ENCODE measurements around the gene PREX1. TPM values are rescaled to one million over a fixed set of nuclear protein-coding genes. Genes with fewer than 3 reads are reported as not detected.

Gene PREX1
- total RNA-seq, 2 experiments from 2014 or later, result 82.8 to 86.5 TPM

- POLR2A ChIA-PET, result no interaction called here
Measured at GRCh38 chr20:48736231-48736630, 91.6 kb downstream of the PREX1 start.

DNA sequence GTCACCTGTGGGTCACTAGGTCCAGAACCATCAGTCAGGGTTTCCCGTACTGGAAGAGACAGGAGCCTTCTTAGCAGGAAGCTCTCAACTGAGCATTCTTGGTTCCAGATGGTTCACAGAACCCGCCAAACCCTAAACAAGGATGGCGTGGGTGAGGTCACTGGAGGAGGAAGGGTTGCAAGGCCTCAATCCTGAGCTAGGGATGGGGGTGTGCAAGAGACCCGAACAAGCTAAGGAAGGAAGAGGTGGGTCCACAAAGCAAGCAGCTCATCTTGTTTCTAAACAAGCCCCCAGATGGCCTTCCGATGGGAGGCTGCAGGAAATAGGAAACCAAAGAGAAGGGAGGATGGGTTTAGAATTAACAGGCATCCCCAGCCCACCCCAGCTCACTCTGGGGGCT lies 92.7 kb downstream of the PREX1 start:
- POLR2A ChIA-PET, result interaction anchor here (0.6 to 0.9 kb wide), 2 partner anchors 25 to 1163 kb away, joined by 3 to 5 read pairs; no protein-coding TSS in a partner anchor
- CTCF ChIA-PET, result interaction anchor here (0.6 to 1.3 kb wide), 3 partner anchors 8 to 1057 kb away, joined by 3 read pairs; no protein-coding TSS in a partner anchor

More at GRCh38 chr20:48736231-48736630, 91.6 kb downstream of the PREX1 start:
- CTCF ChIA-PET, result interaction anchor here (1.3 kb wide), 1 partner anchor 9 kb away, joined by 3 read pairs; no protein-coding TSS in a partner anchor

GRCh38 chr20:48734104-48734749 lies 93.6 kb downstream of the PREX1 start:
- ChIA-PET CTCF (interaction anchor here (0.6 kb wide), 1 partner anchor 56 kb away, joined by 3 read pairs; no protein-coding TSS in a partner anchor), POLR2A (no interaction called here)

DNA sequence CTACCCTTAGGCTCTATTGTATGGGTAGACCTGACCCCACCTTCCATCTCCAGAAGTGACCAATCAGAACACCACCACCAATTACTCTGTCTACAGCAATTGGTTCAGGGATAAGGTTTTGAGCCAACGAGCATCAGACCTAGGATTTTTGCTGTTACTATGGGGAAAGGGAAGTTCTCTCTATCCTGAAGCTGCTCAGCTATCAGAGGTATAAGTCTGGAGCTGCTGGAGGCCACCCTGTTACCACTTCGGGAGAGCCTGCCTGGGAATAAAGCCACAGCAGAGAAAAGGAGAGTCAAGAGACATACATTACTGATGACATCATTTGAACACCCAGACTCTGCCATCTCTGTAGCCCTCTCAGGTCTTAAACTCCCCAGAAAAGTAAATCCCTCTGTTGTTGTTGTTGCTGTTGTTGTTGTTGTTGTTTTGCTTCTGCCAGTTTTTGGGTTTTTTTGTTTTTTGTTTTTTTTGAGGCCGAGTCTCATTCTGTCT lies 94.5 kb downstream of the PREX1 start:
- POLR2A ChIA-PET, result no interaction called here
- CTCF ChIA-PET, result no interaction called here

DNA sequence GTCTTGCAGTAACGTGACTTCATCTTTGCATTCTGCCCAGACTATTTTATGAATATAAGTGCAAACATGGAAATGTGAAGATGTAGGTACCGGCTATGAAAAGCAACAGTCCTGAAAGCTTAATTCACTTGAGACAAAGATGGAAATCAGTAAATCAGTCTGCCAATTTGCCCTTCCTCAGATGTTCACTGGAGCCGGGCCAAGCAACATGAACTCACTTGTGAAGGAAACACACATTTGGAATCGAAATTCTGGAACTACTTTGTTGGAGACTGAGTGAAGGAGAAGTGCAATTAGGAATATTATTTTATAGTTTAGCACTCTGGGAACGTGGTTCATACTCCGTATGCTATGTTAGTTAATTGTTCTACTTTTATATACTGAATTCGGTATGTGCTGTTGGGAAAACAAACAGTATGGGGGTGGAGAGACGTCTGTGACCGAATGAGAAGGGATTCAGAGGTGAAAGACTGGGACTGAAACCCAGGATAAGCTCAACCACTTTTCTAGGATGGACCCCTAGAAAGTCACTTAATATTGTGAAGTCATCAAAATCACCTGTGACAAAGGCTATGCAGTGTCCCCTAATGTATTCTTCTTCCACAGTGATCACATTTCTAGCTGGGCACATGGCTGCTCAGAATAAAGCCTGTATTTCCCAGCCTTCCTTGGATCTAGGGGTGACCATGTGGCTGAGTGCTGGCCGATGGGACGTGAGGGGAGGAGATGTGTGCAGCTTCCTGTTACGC lies 95.5 kb downstream of the PREX1 start:
- POLR2A ChIA-PET, result no interaction called here
- CTCF ChIA-PET, result no interaction called here

DNA sequence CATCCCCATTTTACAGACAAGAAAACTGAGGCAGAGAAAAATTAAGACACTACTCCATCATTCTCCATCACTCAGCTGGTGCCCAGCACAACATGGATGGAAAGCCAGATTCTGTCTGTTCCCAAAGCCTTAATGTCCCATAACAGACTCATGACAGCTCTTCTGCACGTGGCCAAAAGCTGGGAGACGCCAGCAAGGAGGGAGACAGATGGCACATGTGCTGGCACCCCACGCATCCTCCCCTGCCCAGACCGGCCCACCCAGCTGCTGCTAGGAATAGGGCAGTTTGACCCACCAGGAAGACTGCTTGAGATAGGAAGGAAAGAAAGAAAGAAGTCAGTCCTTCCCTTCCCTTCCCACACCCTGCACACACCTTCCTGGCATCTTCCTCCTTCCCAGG lies 96.3 kb downstream of the PREX1 start:
- ChIA-PET CTCF (interaction anchor here (1.0 kb wide), 1 partner anchor 14 kb away, joined by 3 read pairs; no protein-coding TSS in a partner anchor), POLR2A (no interaction called here)

GRCh38 chr20:48730977-48731376 lies 96.8 kb downstream of the PREX1 start:
- POLR2A ChIA-PET, result interaction anchor here (0.9 kb wide), 1 partner anchor 8 kb away, joined by 3 read pairs; no protein-coding TSS in a partner anchor
- CTCF ChIA-PET, result interaction anchor here (1.0 kb wide), 1 partner anchor 14 kb away, joined by 3 read pairs; no protein-coding TSS in a partner anchor

- ChIA-PET POLR2A (no interaction called here), CTCF (no interaction called here)
Measured at GRCh38 chr20:48729538-48729937, 98.3 kb downstream of the PREX1 start.

DNA sequence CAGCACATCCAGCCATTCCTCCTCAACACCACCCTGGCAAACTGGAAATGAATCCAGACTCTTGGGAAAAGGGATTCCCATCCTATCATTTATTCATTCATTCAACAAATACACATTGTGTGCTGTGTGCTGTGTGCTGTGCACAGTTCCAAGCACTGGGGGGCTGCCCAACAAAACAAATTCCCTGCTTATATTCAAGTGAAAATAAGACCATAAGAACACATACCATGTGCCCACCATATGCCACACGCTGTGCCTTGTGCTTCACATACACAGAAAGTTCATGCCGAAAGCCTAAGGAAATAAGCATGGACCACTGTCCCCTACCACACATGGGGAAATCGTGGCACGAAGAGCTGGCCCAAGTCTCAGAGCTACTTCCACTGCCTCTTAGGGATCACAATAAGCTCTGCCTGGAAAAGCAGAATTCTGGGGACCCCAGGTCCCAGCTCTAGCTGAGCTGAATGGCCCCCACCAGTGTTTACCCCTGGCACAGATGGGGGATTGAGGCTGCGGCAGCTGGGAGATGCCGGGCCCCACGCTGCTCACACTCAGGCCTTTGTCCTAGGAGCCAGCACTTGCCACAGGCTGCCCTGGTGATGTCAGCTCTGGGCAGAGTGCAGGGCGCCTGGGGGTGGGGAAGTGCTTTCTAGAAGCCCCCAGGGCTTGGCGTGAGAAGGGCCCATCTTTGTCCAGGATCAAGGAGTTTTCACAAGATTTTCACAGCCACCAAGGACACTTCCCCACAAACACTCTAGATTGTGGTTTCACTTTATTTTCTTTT lies 99.6 kb downstream of the PREX1 start:
- ChIA-PET CTCF (interaction anchor here (2.1 kb wide), 1 partner anchor 11 kb away, joined by 6 read pairs; no protein-coding TSS in a partner anchor), POLR2A (interaction anchor here (1.6 kb wide), 1 partner anchor 10 kb away, joined by 3 read pairs; no protein-coding TSS in a partner anchor)

DNA sequence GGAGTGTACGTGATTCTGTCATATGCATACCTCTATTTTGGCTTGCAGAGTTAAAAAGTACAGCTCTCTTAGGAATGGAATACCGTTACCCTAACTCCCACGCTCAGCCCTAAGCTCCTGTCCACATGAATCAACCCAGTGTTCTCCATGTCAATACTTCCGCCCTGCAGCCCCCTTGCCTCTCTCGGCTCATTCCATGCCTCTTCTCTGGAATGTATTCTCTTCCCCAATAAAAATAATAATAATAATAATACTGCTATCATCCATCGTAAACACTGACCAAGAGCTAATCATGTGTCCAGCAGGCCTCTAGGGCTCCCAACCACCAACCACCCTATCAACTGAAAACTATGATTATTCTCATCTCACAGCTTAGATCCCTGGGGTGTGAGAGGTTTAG lies 100.6 kb downstream of the PREX1 start:
- POLR2A ChIA-PET, result interaction anchor here (1.6 kb wide), 1 partner anchor 11 kb away, joined by 3 read pairs; no protein-coding TSS in a partner anchor
- CTCF ChIA-PET, result interaction anchor here (1.2 to 2.1 kb wide), 2 partner anchors 8 to 12 kb away, joined by 3 to 6 read pairs; no protein-coding TSS in a partner anchor

DNA sequence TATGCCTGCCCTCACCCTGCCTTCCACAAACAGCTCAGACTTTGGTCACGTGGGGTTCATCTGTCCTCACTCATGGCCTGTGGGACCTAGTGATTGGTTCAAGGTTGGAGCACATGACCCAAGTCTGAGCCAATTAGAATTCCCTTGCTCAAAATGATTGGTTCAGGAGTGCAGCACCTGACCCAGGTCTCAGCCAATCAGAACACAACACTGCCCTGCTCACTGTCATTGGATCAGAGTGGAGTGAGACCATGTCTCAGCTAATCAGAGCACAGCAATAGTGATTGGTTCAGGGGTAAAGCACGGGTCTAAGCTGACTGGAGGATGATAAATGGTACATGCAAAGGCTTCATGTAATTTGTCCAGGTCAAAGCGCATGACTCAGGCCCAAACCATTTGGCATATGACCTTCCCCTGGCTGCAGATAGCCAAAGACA lies 102.2 kb downstream of the PREX1 start:
- ChIA-PET POLR2A (no interaction called here), CTCF (no interaction called here)

GRCh38 chr20:48724891-48725554 lies 102.8 kb downstream of the PREX1 start:
- ChIA-PET POLR2A (no interaction called here), CTCF (interaction anchor here (0.6 kb wide), 1 partner anchor 21 kb away, joined by 3 read pairs; no protein-coding TSS in a partner anchor)

DNA sequence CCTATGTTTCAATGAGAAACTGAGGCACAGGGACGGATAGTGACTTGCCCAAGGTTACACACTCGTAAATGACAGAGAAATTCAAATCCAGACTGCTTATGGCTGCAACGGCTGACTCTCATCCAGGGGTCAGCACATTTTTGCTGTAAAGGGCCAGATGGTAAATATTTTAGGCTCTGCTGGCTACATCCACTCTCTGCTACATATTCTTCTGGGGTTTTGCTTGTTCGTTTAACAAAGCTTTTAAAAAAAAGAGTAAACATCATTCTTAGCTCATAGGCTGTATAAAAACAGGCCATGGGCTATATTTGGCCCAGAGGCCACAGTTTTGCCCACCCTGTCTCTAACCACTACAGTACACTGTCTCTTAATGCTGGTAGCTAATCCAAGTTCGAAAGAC lies 103.4 kb downstream of the PREX1 start:
- ChIA-PET CTCF (no interaction called here), POLR2A (no interaction called here)

DNA sequence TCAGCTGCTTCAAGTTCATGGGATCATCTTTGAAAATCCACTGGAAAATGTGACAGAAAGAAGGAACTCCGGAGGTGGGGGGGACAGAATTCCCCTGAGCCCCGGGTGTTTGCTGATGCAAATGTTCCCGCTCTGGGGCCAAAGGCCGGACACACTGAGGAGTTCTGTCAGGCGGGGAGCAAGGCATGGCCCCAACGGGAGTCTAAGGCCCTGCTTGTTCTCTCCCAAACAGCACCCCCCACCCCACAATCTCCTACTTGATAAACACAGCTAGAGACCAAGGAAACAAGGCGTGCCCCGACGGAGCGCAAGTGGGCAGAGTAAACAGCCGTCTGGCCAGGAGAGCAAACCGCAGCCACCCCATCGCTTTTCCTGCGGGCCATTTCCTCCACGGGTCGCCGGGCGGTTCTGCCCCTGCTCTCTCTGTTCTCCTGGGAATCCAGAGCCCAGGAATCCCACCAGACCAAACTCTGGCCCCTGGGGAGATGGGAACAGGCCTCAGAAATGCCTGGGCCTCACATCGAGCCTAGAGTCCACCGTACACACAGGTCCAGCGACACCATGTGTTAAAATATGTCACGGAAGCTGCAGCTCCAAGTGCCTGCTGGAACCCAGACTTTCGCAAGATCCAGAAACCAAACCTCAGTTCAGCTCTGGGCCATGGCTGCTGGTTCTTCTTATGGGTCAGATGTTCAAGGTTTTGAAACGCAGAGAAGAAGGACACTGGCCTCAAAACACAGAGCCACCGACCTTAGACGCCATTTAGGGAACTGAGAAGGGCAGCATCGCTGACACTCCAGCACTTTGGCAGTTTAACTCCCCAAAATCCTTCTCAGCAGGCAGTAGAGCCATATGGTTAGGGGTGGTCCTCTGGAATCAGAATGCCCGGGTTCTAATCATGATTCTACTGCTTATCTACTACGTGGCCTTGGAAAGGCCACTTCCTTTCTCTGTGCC lies 104.2 kb downstream of the PREX1 start:
- ChIA-PET POLR2A (interaction anchor here (0.6 to 1.1 kb wide), 4 partner anchors 16 to 252 kb away, joined by 3 to 5 read pairs (median 4); no protein-coding TSS in a partner anchor), CTCF (interaction anchor here (1.0 to 1.7 kb wide), 3 partner anchors 15 to 182 kb away, joined by 3 to 4 read pairs (median 4); no protein-coding TSS in a partner anchor)

DNA sequence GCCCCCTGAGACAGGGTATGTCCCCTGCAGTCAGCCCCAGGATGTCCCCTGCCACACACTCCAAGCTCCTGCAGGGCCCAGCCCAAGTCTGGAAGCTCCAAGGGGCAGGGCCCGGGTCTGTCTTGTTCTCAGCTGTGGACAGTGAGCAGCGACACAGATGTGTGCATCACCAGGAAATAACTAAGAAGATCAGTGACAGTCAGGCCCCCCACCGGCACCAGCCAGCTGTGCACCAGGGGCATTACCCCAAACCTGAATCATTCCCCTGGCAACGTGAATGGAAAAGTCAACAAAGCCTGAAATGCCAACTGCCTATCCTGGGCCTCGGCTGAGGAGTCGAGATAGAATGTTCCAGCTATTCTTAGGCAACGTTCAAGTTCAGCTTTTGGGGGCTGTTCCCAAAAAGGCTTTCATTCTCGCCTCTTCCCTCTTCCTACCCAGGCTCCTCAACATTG lies 105.0 kb downstream of the PREX1 start:
- POLR2A ChIA-PET, result interaction anchor here (1.1 kb wide), 2 partner anchors 17 to 37 kb away, joined by 5 read pairs; no protein-coding TSS in a partner anchor
- CTCF ChIA-PET, result interaction anchor here (0.8 to 1.7 kb wide), 4 partner anchors 16 to 183 kb away, joined by 3 to 4 read pairs (median 4); no protein-coding TSS in a partner anchor

DNA sequence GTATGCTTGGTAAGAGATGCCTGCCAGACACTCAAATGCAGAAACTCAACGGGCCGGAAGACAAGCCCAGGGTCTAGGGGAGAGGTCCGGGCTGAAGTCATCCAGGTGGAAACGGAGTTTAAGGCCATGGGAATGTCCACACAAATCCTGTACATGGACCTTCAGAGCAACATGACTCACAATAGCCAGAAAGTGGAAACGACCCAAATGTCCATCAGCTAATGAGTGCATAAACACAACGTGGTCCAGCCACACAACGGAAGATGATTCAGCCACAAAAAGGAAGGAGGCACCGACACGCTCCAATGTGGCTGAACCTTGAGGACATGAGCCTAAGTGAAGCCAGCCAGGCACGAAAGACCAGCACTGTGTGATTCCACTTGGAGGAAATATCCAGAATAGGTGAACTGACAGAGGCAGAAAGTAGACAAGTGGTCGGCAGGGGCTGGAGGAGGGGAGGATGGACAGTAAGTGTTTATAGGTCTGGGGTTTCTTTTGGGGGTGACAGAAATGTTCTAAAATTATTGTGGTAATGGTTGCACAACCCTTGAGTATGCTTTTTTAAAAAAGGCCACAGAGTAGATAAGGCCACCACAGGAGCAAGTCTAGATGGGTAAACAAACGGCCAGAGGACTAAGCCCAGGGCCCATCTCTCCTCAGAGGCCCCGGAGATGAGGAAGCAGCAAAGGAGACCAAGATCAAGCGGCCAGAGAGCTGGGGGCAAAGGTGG lies 105.6 kb downstream of the PREX1 start:
- ChIA-PET POLR2A (interaction anchor here (1.1 kb wide), 2 partner anchors 17 to 37 kb away, joined by 5 read pairs; no protein-coding TSS in a partner anchor), CTCF (interaction anchor here (0.8 to 1.7 kb wide), 5 partner anchors 15 to 183 kb away, joined by 3 to 4 read pairs (median 4); no protein-coding TSS in a partner anchor)
